HepG2 (cell line): ENCODE measurements around the gene SURF2. TPM values are rescaled to one million over a fixed set of nuclear protein-coding genes. Genes with fewer than 3 reads are reported as not detected.

Experiments
- ARHGAP35 ChIP-seq: sonication (generic); formaldehyde crosslinking; IDR thresholded peaks from 2 replicates; pipeline ENCODE4 v1.9.0; 2022; ENCODE audit warnings: mild to moderate bottlenecking, inconsistent platforms, moderate library complexity, missing genetic modification reagents, borderline replicate concordance
- CREB1 ChIP-seq, 2 experiments: fragments of 450-650 bp in 1 of 2; IDR thresholded peaks; 2 replicates each; pipeline ENCODE4 v1.6.1; 2016 to 2017; ENCODE audit warnings: control low read depth in 1 of 2, mild to moderate bottlenecking in 1 of 2, missing compliant biosample characterization in 1 of 2, missing genetic modification characterization in 1 of 2
- DNMT3B ChIP-seq: conservative IDR thresholded peaks from 2 replicates; pipeline ENCODE4 v1.6.1; 2016; ENCODE audit warnings: missing biosample characterization, control low read depth
- IKZF1 ChIP-seq: fragments of 450-650 bp; IDR thresholded peaks from 2 replicates; pipeline ENCODE4 v1.7.1; 2016
- KLF15 ChIP-seq: sonication (generic); formaldehyde crosslinking; IDR thresholded peaks from 2 replicates; pipeline ENCODE4 v1.8.1; 2023; ENCODE audit warnings: borderline replicate concordance, mild to moderate bottlenecking, inconsistent platforms, missing genetic modification reagents, mixed read lengths
- MAZ ChIP-seq, 2 experiments: sonication (generic) in 1 of 2; formaldehyde crosslinking in 1 of 2; IDR thresholded peaks; 2 replicates each; pipeline versions ENCODE4 v1.5.0 to v1.6.1; 2012 to 2020; ENCODE audit warnings: low read depth in 2 of 2, mild to moderate bottlenecking in 2 of 2, borderline replicate concordance in 1 of 2, improper control_type of control experiment in 1 of 2, low read length in 1 of 2, missing genetic modification reagents in 1 of 2, moderate library complexity in 1 of 2
- PTBP1 ChIP-seq: fragments of 200-400 bp; formaldehyde crosslinking; IDR thresholded peaks from 2 replicates; pipeline ENCODE4 v1.6.1; 2018; ENCODE audit warnings: low read length, low read depth; ENCODE audit not compliant: poor library complexity, severe bottlenecking
- ZNF296 ChIP-seq: sonication (generic); formaldehyde crosslinking; conservative IDR thresholded peaks from 2 replicates; pipeline ENCODE4 v1.5.0; 2020; ENCODE audit warnings: mild to moderate bottlenecking, missing genetic modification reagents
- ZSCAN29 ChIP-seq: sonication (generic); formaldehyde crosslinking; conservative IDR thresholded peaks from 2 replicates; pipeline ENCODE4 v1.4.0; 2020; ENCODE audit warnings: mild to moderate bottlenecking, missing genetic modification reagents
- polyA plus RNA-seq, 8 experiments: library from polyadenylated mRNA; depleted of rRNA in 3 of 8; stranded (reverse) in 7 of 8; unstranded in 1 of 8; fragments of >200 nt; fragmentation: Illumina TruSeq in 4 of 8; extraction: Trizol in 4 of 8; gene quantifications; 2 replicates each; pipeline versions ENCODE4 v1.2.1 to v1.2.3, GENCODE V29; 2011 to 2016; ENCODE audit warnings: low read depth in 4 of 8, missing spikeins in 1 of 8, mixed read lengths in 1 of 8; ENCODE audit not compliant: insufficient read depth in 1 of 8
- total RNA-seq, 5 experiments: library from RNA; depleted of rRNA; stranded (reverse); fragments of >200 nt; fragmentation: Illumina TruSeq; extraction: Trizol; gene quantifications; 2 replicates each; pipeline ENCODE4 v1.2.3, GENCODE V29; 2016; ENCODE audit warnings: low read depth in 1 of 5
- TF ChIP-seq, protein P1 (sequence below): sonication (generic); formaldehyde crosslinking; conservative IDR thresholded peaks from 2 replicates; pipeline ENCODE4 v1.4.0; 2020; ENCODE audit warnings: missing genetic modification reagents
- TF ChIP-seq, protein P2 (sequence below): sonication (generic); formaldehyde crosslinking; IDR thresholded peaks from 2 replicates; pipeline ENCODE4 v1.4.0; 2020; ENCODE audit warnings: missing genetic modification reagents
- TF ChIP-seq, protein P3 (sequence below): IDR thresholded peaks from 2 replicates; pipeline ENCODE4 v1.6.1; 2016; ENCODE audit warnings: missing genetic modification reagents, missing compliant biosample characterization
- TF ChIP-seq, protein P4 (sequence below): IDR thresholded peaks from 2 replicates; pipeline ENCODE4 v1.6.1; 2016; ENCODE audit warnings: low read depth, control low read depth
- TF ChIP-seq, protein P5 (sequence below): sonication (generic); formaldehyde crosslinking; IDR thresholded peaks from 2 replicates; pipeline ENCODE4 v1.8.1; 2023; ENCODE audit warnings: mild to moderate bottlenecking, missing genetic modification reagents, borderline replicate concordance
- TF ChIP-seq, protein P6 (sequence below): sonication (generic); formaldehyde crosslinking; IDR thresholded peaks from 2 replicates; pipeline ENCODE4 v1.5.1; 2020; ENCODE audit warnings: mild to moderate bottlenecking, missing genetic modification reagents, moderate library complexity
- TF ChIP-seq, protein P7 (sequence below): sonication (generic); formaldehyde crosslinking; conservative IDR thresholded peaks from 2 replicates; pipeline ENCODE4 v1.4.0; 2020; ENCODE audit warnings: missing genetic modification reagents

SURF2 gene
- total and polyA plus RNA-seq, 2 of the 13 experiments (the other 11 are each of a cell fraction or from before 2014, with no cell fraction given): 6.3 to 13.6 TPM

DNA sequence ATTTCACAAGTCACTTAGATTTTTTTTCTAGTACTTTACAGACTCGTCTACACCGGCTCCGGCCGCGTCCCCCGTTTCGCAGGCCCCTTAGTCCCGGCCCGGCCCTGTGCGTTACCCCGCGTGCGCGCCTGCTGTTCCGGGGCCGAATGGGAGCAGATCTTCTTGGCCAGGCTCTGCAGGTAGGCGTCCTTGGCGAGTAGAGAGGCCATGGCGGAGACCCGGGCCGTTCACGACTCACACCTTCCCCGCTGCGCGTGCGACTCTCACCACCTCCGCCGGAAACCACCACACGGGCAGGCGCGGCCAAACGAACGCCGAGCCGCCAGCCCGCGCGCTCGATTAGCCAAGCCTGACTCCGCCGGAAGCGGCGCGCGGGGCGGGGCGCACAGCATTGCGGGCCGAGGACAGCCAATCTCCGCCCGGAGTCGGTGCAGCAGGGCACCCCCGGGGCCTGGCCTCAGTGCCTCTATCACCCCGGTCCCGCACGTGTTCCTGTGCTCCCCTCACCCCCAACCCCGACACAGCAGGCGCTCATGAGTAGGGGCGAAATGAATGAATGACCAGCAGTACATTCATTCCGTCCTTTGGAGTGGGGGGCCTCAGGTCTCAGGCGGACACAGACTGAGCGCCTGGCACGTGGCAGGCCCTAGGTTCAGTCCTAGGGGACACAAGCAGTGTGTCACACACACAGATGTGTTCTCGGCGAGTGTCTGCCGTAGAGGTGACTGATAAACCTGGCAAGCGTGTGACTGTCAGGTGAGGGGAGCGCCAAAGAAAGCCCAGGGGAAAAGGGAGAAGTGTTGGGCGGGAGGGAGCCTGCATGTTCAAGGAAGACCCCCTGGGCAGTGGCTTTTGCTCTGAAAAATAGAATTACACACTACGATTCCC, 20.2 kb upstream of the SURF2 start, which contains the start of gene SURF6 (continued):
- TF ChIP-seq, protein P1, sequence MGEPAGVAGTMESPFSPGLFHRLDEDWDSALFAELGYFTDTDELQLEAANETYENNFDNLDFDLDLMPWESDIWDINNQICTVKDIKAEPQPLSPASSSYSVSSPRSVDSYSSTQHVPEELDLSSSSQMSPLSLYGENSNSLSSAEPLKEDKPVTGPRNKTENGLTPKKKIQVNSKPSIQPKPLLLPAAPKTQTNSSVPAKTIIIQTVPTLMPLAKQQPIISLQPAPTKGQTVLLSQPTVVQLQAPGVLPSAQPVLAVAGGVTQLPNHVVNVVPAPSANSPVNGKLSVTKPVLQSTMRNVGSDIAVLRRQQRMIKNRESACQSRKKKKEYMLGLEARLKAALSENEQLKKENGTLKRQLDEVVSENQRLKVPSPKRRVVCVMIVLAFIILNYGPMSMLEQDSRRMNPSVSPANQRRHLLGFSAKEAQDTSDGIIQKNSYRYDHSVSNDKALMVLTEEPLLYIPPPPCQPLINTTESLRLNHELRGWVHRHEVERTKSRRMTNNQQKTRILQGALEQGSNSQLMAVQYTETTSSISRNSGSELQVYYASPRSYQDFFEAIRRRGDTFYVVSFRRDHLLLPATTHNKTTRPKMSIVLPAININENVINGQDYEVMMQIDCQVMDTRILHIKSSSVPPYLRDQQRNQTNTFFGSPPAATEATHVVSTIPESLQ (CRISPR knock-in tag): no peak
- TF ChIP-seq IKZF1 (no peak), DNMT3B (CRISPR knock-in tag) (peak; percentile 32; the same call in 1 of the 2 replicates), KLF15 (CRISPR knock-in tag) (peak; percentile 90; the same call in 1 of the 2 replicates), MAZ (IDR thresholded peaks at IDR 0.05; ENCODE audit: borderline replicate concordance, low read depth, low read length) (peak; percentile 89), MAZ (CRISPR knock-in tag; IDR thresholded peaks at IDR 0.05; ENCODE audit: low read depth) (peak; percentile 91), PTBP1 (peak; percentile 83), CREB1 (IDR thresholded peaks at IDR 0.05) (peak; percentile 50), CREB1 (CRISPR knock-in tag; IDR thresholded peaks at IDR 0.05) (no peak), ARHGAP35 (CRISPR knock-in tag) (peak; percentile 89; the same call in 1 of the 2 replicates), ZSCAN29 (CRISPR knock-in tag) (peak; percentile 99), ZNF296 (CRISPR knock-in tag) (peak; percentile 29; the same call in 1 of the 2 replicates)
- TF ChIP-seq, protein P2, sequence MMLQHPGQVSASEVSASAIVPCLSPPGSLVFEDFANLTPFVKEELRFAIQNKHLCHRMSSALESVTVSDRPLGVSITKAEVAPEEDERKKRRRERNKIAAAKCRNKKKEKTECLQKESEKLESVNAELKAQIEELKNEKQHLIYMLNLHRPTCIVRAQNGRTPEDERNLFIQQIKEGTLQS (CRISPR knock-in tag): peak; percentile 71; the same call in 1 of the 2 replicates
- TF ChIP-seq, protein P3, sequence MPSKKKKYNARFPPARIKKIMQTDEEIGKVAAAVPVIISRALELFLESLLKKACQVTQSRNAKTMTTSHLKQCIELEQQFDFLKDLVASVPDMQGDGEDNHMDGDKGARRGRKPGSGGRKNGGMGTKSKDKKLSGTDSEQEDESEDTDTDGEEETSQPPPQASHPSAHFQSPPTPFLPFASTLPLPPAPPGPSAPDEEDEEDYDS (CRISPR knock-in tag): peak; percentile 73
- TF ChIP-seq, protein P4, sequence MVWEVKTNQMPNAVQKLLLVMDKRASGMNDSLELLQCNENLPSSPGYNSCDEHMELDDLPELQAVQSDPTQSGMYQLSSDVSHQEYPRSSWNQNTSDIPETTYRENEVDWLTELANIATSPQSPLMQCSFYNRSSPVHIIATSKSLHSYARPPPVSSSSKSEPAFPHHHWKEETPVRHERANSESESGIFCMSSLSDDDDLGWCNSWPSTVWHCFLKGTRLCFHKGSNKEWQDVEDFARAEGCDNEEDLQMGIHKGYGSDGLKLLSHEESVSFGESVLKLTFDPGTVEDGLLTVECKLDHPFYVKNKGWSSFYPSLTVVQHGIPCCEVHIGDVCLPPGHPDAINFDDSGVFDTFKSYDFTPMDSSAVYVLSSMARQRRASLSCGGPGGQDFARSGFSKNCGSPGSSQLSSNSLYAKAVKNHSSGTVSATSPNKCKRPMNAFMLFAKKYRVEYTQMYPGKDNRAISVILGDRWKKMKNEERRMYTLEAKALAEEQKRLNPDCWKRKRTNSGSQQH (CRISPR knock-in tag): 0 out of 2 replicates have a peak, but pooled peaks have one; percentile 93
- TF ChIP-seq, protein P5, sequence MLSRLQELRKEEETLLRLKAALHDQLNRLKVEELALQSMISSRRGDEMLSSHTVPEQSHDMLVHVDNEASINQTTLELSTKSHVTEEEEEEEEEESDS (CRISPR knock-in tag): peak; percentile 81; the same call in 1 of the 2 replicates
- TF ChIP-seq, protein P6, sequence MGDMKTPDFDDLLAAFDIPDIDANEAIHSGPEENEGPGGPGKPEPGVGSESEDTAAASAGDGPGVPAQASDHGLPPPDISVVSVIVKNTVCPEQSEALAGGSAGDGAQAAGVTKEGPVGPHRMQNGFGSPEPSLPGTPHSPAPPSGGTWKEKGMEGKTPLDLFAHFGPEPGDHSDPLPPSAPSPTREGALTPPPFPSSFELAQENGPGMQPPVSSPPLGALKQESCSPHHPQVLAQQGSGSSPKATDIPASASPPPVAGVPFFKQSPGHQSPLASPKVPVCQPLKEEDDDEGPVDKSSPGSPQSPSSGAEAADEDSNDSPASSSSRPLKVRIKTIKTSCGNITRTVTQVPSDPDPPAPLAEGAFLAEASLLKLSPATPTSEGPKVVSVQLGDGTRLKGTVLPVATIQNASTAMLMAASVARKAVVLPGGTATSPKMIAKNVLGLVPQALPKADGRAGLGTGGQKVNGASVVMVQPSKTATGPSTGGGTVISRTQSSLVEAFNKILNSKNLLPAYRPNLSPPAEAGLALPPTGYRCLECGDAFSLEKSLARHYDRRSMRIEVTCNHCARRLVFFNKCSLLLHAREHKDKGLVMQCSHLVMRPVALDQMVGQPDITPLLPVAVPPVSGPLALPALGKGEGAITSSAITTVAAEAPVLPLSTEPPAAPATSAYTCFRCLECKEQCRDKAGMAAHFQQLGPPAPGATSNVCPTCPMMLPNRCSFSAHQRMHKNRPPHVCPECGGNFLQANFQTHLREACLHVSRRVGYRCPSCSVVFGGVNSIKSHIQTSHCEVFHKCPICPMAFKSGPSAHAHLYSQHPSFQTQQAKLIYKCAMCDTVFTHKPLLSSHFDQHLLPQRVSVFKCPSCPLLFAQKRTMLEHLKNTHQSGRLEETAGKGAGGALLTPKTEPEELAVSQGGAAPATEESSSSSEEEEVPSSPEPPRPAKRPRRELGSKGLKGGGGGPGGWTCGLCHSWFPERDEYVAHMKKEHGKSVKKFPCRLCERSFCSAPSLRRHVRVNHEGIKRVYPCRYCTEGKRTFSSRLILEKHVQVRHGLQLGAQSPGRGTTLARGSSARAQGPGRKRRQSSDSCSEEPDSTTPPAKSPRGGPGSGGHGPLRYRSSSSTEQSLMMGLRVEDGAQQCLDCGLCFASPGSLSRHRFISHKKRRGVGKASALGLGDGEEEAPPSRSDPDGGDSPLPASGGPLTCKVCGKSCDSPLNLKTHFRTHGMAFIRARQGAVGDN (CRISPR knock-in tag): peak; percentile 98
- TF ChIP-seq, protein P7, sequence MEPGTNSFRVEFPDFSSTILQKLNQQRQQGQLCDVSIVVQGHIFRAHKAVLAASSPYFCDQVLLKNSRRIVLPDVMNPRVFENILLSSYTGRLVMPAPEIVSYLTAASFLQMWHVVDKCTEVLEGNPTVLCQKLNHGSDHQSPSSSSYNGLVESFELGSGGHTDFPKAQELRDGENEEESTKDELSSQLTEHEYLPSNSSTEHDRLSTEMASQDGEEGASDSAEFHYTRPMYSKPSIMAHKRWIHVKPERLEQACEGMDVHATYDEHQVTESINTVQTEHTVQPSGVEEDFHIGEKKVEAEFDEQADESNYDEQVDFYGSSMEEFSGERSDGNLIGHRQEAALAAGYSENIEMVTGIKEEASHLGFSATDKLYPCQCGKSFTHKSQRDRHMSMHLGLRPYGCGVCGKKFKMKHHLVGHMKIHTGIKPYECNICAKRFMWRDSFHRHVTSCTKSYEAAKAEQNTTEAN: peak; percentile 58; the same call in 1 of the 2 replicates
